Measurements from ENCODE around the gene KRT5. TPM values are rescaled to one million over a fixed set of nuclear protein-coding genes. Genes with fewer than 3 reads are reported as not detected.

KRT5 gene
- total and polyA plus RNA-seq, 8 donors = 0.30 to 9.8 (median 0.37) TPM; not detected in 1

DNA sequence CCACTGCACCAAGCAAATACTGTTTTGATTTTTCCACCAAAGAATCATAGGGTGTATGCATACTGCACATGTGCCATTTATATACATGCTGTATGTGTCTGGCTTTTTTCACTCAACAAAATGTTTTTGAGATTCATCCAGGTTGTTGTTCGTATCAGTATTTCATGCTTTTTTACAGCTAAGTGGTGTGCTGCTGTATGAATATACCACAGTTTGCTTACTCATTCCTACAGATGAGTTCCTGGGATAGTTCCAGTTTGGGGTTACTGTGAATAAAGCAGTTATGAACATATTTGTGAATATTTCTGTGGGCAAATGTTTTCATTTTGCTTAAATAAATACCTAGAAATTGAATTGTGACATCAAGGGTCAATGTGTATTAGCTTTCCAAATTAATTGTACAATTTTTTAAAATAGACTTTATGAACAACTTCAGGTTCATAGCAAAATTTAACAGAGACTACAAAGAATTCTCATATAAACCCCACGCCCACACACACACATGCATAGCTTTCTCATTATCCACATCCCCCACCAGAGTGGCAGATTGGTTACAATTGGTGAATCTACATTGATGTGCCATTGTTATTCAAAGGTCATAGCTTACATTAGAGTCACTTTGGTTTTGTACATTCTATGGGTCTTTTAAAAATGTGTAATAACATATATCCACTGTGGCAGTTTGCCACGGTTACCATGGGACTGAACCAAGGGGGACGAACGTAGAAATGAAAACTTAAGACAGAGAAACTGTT is 20.2 kb downstream of the KRT5 start:
- intact Hi-C loops (cut with DNase I) = no loop called here
- no peak for DNase-seq
- ATAC-seq = no peak

DNA sequence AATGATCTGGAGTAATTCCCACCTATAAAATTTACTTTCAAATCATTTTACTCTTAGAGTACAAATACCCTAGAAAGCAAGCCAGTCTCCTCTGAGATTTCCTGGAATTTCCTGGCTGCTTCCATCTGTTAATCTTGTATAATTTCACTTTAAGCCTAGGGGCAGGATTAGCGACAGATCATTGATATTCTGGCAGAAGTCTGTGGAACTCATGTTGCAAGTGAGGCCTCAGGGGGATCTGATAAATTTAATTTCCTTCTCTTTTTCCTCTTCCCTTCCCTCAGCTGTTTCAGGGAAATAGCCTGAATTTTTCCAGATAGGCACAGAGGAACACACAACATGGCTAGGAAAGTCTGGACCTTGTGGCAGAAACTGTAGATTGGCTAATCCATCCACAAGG is 21.2 kb downstream of the KRT5 start:
- no peak for DNase-seq
- no peaks in the 10 kb centered on the region for H3K36me3 ChIP-seq
- TF ChIP-seq, protein P1, sequence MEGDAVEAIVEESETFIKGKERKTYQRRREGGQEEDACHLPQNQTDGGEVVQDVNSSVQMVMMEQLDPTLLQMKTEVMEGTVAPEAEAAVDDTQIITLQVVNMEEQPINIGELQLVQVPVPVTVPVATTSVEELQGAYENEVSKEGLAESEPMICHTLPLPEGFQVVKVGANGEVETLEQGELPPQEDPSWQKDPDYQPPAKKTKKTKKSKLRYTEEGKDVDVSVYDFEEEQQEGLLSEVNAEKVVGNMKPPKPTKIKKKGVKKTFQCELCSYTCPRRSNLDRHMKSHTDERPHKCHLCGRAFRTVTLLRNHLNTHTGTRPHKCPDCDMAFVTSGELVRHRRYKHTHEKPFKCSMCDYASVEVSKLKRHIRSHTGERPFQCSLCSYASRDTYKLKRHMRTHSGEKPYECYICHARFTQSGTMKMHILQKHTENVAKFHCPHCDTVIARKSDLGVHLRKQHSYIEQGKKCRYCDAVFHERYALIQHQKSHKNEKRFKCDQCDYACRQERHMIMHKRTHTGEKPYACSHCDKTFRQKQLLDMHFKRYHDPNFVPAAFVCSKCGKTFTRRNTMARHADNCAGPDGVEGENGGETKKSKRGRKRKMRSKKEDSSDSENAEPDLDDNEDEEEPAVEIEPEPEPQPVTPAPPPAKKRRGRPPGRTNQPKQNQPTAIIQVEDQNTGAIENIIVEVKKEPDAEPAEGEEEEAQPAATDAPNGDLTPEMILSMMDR (IDR thresholded peaks at IDR 0.05) = no peak
- H3K9me3 ChIP-seq = no peaks in the 10 kb centered on the region
- no peak overlapping the region for H3K27ac ChIP-seq
- H3K27me3 ChIP-seq = peaks cover 0 to 10% of the 10 kb centered on the region in 2 donors
- intact Hi-C loops (cut with DNase I) = no loop called here
- H3K4me3 ChIP-seq = no peak overlapping the region
- H3K4me1 ChIP-seq = peaks cover 10 to 20% of the 10 kb centered on the region in 2 donors
- no peak for ATAC-seq

More for the DNA sequence above, 20.2 kb downstream of the KRT5 start:
- Histone ChIP-seq H3K27ac (no peak overlapping the region), H3K4me1 (peaks cover 6 to 10% of the 10 kb centered on the region in 2 donors), H3K36me3 (no peaks in the 10 kb centered on the region), H3K4me3 (no peak overlapping the region), H3K9me3 (no peaks in the 10 kb centered on the region), H3K27me3 (peaks cover 0 to 16% of the 10 kb centered on the region in 2 donors)
- TF ChIP-seq, protein P1 (IDR thresholded peaks at IDR 0.05) = no peak

DNA sequence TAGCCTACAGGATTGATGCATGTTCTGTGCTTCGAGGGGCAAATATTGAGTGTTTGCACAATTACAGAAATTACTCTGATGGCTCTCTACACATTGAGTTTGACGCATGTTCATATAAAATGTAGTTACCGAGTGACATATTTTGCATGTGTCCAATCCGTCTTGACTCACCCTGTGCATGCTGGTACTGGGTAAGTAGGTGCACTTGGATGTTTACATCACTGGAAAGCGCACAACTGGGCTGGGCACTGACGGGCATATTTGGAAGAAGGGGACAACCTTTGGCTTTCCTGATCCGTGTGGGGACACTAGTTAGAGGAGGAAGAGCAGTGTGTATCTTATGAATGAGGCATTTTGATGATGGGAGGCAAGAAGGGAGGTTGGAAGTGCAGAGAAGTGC is 22.2 kb downstream of the KRT5 start:
- Histone ChIP-seq H3K27ac (no peak overlapping the region), H3K4me1 (peaks cover 10 to 27% of the 10 kb centered on the region in 2 donors), H3K27me3 (peaks cover 0 to 10% of the 10 kb centered on the region in 2 donors), H3K4me3 (no peak overlapping the region), H3K36me3 (no peaks in the 10 kb centered on the region), H3K9me3 (no peaks in the 10 kb centered on the region)
- intact Hi-C loops (cut with DNase I) = no loop called here
- DNase-seq (no peak), ATAC-seq (no peak)
- TF ChIP-seq, protein P1 (IDR thresholded peaks at IDR 0.05) = no peak

DNA sequence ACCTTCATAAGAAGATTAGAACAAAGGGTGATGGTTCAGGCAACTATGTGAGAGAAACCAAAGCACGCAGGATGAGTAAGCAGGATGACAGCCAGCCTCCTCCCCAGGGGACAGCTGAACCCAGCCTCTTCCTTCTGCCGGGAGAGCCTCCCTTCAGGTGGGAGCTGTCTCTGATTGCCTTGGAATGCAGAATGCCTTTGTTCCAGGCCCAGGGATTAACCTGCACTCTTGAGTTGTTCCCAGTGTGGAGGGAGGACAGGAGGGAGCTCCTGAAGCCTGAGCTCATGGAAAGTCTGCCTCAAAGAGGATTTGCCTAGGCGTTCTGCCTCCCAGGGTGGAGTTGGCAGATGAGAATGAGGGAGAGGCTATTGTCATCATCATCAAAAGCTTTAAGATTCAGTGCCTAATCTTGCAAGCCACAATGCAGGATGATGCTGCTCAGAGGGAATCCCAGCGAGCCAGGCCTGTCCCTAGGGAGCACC is 23.6 kb downstream of the KRT5 start:
- peaks cover 0 to 18% of the 10 kb centered on the region in 2 donors for H3K27me3 ChIP-seq
- H3K4me3 ChIP-seq = no peak overlapping the region
- TF ChIP-seq, protein P1 (IDR thresholded peaks at IDR 0.05) = no peak
- intact Hi-C loops (cut with DNase I) = no loop called here
- ATAC-seq (no peak), DNase-seq (no peak)
- no peaks in the 10 kb centered on the region for H3K9me3 ChIP-seq
- no peaks in the 10 kb centered on the region for H3K36me3 ChIP-seq
- H3K4me1 ChIP-seq = peaks cover 10 to 27% of the 10 kb centered on the region in 2 donors
- H3K27ac ChIP-seq = no peak overlapping the region

DNA sequence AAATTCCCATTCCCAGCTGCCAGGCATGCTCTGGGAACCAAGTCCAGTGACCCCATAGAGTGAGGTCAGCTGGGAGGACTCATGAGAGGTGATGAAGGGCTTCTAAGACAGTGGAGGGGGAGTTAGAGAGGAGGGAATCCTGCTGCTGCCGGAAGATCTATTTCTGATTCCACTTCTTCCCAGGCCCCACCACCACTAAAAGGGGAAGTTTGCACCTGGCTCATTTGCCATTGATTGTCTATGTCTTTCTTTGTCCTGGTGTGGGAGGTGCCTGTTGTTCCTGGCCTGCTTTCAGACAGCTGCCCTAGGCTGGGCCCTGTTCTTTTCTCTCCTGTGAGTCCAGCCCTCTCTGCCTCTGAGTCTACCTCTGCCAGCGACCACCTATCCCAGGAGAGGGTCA is 24.1 kb downstream of the KRT5 start:
- DNase-seq (no peak), ATAC-seq (no peak)
- Histone ChIP-seq H3K36me3 (no peaks in the 10 kb centered on the region), H3K4me1 (peaks cover 10 to 27% of the 10 kb centered on the region in 2 donors), H3K27ac (no peak overlapping the region), H3K27me3 (peaks cover 0 to 24% of the 10 kb centered on the region in 2 donors), H3K9me3 (no peaks in the 10 kb centered on the region), H3K4me3 (no peak overlapping the region)
- TF ChIP-seq, protein P1 (IDR thresholded peaks at IDR 0.05) = no peak
- intact Hi-C loops (cut with DNase I) = no loop called here
